LHCN-M2 (cell line): ENCODE measurements around the gene AHRR. TPM values are rescaled to one million over a fixed set of nuclear protein-coding genes. Genes with fewer than 3 reads are reported as not detected.
"Not testable (repeated sequence)": the region's sequence is repeated elsewhere in the genome, so short reads cannot be mapped to it uniquely, and the experiment has no call there.

Experiments used
- DNase-seq: peaks from one replicate; pipeline ENCODE4 v3.0.0-alpha.2; 2012; ENCODE audit warnings: low read depth
- polyA plus RNA-seq: library from polyadenylated mRNA; unstranded; fragments of >200 nt; gene quantifications from one replicate; pipeline ENCODE4 v1.2.1, GENCODE V29; 2012; ENCODE audit warnings: missing spikeins
- total RNA-seq: library from RNA; depleted of rRNA; stranded (reverse); fragments of >200 nt; gene quantifications from 2 replicates; pipeline ENCODE4 v1.2.3, GENCODE V29; 2014; rRNA removed

AHRR gene
- total RNA-seq: 43.2 and 52.0 TPM in 2 replicates
- 25.8 TPM for polyA plus RNA-seq

DNA sequence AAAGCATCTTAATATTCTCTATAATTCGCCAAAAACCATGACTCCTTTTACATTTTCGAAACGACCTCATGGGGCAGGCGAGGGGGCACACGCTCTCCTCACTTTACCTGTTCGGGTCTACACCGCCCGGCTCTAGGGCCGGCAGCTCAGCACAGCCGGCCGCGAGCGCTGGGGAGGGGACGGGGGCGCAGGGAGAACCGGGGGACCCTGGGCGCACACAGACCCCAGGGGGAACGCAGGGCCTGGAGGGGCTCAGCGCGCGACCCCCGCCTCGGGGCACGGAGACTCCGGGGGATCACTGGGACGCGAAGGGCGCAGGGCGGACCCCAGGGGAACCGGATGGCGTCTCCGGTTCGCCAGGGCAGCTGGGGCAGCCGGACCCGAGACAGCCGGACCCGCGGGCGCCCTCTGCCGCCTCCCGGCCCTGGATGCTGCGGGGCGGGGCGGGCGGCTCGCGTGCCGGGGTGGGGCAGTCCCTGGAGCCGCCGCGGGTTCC, at the start of gene AHRR:
Gene AHRR (plus strand): TSS at position 485 of the 496 bp plus-strand sequence. CDS start 22,189 bp downstream, outside the sequence.
- DNase-seq: peak; percentile 73

DNA sequence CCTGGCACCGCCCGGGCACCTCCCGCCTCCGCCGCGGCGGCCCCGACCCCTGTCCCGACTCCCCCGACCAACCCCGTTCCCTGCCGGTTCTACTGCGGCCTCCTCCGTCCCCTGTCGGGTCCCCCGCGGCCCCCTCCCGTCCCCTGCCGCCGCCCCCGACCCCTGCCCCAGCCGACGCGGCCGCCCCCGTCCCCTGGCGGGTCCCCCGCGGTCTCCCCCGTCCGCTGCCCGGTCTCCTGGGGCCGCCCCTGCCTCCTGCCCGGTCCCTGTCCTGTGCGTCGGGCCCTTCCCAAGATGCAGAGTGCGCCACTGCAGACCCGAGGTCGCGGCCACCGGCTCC, 49.7 kb upstream of the AHRR start:
- not testable (repeated sequence) for DNase-seq

DNA sequence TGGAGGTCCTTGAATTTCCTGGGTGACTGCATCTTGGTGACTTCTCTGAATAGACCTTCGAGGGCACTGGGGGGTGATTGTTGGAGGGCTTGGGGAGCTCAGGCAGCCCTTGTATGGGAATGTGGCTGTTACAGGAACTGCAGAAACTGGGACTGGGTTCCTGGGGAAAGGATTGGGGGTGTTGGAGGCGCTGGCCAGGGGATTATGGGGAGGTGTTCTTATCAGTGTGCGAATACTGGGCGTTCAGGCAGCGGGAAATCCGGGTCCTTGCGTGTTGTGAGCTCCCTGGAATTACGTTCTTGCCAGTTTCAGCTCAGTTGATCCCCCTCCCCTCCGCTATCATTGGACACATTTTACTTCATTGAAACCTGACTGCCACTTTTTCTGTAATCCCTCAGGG, 48.4 kb upstream of the AHRR start:
- not testable (repeated sequence) for DNase-seq

DNA sequence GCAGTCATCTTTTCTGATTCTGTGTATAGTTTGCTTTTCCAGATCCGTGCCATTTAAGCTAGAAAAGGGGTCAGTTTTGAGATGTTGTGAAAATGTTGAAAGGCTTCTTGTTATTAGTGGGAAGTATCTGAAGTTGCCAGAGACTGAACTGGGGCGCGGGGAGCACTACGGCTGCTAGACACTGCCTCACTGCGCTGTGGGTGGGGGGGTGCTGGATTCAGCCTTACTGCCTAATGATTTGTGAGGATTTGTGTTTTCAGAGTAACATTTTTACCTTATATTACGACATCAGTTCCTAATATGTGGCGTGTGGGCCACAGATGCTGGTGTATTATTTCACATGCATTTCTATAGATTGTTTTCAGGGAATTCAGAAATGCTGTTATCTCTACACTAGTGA, 48.0 kb upstream of the AHRR start:
- DNase-seq: not testable (repeated sequence)

DNA sequence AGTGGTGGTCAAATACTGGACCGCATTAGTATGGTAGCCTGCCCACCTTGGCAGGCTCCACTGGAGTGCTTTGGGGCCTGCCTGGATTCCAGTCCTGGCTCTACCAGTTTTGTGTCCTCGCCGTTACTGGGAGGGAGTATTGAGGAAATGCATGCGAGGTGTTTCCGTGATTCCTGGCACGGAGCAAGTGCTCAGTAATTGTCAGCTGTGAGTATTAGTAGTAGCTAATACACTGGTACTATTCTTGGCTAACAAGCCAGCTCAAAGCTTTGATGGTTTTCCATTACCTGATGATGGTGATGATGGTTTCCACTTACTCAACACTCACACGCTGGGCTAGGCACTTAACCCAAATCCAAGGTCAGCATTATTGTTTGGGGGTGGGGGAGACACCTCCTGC, 47.2 kb upstream of the AHRR start:
- DNase-seq: not testable (repeated sequence)

DNA sequence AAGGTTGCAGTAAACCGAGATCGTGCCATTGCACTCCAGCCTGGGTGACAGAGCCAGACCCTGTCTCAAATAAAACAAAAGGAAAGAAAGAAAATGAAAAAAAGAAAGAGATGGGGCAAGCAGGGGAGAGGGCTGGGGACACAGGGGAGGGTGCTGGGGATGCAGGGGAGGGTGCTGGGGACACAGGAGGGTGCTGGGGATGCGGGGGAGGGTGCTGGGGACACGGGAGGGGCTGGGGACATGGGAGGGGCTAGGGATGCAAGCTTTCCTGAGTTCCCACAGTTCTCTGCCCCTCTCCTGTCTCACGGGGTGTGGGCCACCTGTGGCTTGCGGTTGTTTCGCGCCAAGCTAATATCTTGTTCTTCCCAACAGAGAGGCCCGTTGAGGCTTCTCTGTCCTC, 42.9 kb upstream of the AHRR start:
- no peak for DNase-seq

DNA sequence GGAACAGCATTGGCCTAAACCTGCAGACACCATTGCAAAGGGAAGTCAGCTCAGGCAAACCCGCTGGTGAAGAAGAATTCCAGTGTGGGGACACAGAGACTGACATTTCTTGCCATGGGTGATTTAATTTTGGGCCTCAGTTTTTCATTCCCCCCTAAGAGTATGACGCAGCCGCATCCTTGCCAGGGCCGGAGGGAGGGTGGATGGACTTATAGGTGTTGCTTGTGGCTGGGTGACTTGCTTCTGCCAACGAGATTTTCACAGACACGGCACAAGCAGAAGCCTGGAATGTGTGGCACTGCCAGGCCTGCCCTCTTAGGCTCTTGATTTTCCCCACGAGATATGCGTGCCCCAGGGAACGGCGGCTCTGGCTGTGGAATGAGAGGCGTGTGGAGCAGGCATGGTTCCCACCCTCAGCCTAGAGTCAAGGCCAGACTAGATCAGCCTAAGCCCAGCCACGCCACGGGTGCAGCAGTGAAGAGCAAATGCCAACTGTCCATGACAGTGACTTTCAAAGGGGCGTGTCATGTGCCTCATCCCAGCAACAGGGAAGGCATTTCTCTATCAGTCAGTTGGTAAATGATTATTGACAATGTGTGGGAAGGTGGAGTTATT, 42.4 kb upstream of the AHRR start:
- not testable (repeated sequence) for DNase-seq

DNA sequence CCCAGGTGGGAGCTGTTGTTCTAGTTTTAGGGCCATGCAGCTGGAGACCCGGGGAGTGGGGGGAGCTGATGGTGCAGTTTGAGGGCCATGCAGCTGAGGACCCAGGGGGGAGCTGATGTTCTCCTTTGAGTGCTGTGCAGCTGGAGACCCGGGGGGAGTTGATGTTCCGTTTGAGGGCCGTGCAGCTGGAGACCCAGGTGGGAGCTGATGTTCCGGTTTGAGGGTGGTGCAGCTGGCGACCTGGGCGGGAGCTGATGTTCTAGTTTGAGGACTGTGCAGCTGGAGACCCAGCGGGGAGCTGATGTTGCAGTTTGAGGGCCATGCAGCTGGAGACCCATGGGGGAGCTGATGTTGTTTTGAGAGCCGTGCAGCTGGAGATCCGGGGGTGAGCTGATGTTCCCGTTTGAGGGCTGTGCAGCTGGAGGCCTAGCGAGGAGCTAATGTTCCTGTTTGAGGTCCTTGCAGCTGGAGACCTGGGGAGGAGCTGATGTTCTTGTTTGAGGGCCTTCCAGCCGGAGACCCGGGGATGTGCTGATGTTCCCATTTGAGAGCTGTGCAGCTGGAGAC, 35.4 kb upstream of the AHRR start:
- no peak for DNase-seq

DNA sequence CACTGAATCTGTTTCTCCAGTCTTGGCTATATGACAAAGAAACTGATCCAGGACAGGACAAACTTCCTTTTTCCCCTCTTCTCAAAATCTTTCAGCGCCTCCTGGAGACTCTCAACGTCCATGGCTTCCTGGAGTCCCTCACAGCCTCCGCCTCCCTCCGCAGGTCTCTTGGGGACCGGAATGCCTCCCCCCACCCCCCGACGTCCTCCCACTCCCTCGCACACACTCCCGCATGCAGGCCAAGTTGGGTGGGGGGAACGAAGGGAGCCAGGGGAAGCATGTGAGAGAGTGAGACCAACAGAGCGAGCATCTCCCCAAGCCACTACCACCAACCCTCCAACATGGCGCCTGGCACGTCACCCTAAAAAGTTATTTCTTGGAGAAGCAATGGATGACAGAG, 31.3 kb upstream of the AHRR start:
- DNase-seq: not testable (repeated sequence)

DNA sequence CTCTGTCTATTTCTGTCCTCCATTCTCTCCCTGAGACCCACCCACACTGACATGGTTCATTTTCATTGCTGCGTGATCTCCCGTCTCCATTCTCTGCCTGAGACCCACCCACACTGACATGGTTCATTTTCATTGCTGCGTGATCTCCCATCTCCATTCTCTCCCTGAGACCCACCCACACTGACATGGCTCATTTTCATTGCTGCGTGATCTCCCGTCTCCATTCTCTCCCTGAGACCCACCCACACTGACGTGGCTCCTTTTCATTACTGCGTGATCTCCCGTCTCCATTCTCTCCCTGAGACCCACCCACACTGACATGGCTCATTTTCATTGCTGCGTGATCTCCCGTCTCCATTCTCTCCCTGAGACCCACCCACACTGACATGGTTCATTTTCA, 30.2 kb upstream of the AHRR start:
- DNase-seq: not testable (repeated sequence)

DNA sequence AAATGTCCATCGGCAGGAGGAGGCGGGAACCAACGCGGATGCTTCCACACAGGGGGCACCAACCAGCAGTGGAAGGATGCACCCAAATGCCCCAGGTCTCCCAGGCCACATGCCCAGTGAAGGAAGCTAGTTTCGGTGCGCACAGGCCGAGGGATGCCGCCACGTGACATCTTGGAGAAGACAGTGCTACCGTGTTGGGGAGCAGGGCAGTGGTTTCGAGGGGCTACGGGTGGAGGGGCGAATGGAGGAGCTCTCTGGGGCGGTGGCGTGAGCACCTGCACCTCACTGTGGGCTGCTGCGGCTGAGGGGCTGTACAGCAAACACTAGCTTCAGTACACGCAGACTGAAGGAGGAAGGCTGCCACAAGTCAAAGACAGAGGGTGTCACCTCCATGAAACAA, 26.7 kb upstream of the AHRR start:
- DNase-seq: not testable (repeated sequence)

DNA sequence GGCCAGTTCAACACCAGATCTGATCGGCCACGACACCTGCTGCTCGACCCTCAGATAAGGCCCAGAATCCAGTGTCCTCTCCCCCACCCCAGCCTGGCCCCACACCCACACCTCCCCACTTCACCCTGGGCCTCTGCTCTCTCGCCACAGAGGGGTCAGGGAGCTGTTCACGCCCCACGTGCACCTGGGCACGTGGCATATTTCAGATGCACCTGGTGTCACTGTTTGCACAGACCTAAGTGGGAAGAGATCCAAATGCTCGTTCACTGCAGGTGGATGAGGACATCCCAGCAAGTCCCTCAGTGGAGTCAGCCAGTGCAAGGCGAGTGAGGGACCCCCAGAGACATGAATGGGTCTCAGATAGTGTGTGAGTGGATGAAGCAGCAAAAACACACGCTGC, 25.3 kb upstream of the AHRR start:
- DNase-seq: not testable (repeated sequence)

DNA sequence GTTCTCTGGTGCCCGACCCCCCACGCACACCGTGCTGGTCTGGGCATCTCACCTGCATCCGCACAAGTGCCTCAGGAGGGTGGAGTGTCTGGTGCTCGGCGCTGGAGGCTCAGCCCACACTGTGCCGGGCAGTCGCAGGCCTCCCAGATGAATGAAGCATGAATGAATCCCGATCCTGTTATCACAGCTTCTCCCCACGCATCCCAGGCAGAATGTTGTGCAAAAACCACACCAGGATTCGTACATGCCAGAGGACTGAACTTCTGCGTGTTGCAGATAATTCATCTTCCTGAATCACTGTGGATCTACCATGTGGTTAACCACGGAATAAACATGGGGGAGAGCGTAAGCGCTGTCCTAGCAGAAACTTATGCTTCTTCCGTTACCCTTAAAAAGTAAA, 24.6 kb upstream of the AHRR start:
- DNase-seq: peak; percentile 86

DNA sequence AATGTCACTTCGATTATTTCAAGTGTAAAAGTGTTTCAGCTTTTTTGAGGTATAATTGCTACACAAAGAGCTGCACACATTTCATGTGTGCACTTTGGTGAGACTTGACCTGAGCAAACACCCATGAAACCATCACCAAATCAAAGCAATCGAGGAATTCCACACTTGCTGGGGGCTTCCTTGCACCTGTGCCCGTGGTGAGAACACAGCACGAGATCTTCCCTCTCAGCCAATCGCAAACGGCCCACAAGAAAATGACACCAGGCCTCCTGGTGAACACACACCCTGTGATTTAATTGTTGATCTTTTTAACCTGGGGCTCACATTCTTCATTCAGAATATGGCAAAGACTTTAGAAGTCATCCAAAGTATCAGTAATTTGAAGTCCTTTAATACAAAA, 24.1 kb upstream of the AHRR start:
- DNase-seq: peak; percentile 50

DNA sequence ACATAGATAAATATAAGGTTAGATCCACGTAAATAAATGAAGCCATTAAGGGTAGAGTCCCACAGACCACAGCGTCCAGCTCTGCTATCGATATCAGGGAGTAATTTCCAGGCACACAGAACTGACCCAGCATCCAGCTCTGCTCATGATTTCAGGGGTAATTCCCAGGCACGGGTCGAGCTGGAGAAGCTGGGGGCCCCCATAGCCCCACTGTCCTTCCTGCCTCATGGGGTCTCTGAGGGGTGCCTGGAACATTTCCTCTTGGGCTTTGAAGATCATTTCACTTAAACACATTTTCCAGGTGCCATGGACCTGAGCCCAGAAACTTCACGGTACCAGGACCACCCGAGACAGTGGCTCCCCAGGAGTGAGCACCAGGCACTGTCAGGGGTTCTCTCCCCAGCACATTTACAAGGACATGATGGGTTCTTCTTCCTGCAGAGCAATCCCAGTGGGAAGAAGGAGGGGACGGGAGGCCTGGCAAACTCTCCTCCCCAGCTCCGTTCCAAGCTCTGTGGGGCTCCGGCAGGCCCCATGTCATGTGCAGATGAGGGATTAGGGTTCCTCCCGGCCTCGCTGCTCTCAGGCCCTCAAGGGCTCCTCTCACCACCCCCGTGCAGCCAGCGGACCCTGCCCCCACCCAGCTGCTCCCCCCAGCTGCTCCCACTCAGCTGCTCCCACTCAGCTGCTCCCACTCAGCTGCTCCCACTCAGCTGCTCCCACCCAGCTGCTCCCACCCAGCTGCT, 23.4 kb upstream of the AHRR start:
- DNase-seq: not testable (repeated sequence)

DNA sequence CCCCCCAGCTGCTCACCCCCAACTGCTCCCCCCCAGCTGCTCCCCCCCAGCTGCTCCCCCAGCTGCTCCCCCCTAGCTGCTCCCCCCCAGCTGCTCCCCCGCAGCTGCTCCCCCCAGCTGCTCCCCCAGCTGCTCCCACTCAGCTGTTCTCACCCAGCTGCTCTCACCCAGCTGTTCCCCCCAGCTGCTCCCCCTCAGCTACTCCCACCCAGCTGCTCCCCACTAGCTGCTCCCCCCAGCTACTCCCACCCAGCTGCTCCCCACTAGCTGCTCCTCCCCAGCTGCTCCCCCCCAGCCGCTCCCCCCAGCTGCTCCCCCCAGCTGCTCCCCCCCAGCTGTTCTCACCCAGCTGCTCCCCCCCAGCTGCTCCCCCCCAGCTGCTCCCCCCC, 22.8 kb upstream of the AHRR start:
- DNase-seq: no peak

DNA sequence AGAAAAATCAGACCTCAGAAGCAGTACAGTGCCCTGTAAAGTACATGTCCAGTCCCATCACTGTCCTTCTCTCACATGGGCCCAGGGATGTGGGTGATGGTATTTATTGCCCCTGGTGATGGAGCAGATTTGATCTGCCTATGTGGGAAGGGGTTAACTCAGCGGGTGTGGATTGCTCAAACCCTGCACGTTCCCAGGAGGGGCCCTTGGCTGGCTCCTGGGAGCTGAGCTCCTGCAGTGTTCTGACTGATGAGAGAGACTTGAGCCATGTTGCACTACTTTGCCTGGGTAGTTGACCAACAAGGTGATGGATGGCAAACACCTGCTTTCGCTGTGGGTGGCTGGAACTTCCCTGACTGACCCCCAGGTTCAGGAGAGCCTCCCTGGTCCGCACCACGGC, 21.6 kb upstream of the AHRR start:
- DNase-seq: not testable (repeated sequence)

DNA sequence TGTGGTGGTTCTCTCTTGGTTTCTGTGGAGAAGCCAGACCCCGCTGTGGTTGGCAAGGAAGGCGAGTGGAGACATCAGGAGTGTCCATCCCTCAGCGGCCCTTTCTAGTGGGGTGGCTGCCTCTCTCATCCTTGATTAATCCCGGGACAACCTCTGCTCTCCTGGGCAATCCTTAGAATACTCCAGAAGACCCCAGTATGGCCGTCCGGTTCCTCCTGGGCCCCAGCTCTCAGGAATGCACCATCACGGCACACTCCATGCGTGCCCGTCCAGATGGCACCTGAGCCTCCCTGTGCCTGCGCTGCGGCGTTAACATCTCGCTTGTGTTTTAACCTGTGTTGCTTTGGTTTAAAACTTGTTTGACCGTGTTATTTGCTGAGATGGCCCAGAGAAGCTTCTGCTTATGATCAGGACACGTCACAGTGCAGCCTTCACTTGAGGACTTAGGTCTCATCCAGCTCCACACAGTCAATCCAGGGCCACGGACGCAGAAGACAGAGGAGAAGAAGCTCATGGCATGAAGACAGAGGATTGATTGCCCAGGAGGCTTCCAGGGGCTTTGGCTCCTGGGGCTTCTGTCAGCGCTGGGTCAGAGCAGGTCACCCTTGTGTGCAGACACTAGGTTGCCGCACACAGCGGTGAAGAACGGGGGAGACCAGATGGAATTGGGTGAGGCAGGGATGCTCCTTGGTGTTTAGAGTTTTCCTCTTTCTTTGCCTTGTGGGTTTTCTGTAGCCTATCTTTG, 20.7 kb upstream of the AHRR start:
- not testable (repeated sequence) for DNase-seq

DNA sequence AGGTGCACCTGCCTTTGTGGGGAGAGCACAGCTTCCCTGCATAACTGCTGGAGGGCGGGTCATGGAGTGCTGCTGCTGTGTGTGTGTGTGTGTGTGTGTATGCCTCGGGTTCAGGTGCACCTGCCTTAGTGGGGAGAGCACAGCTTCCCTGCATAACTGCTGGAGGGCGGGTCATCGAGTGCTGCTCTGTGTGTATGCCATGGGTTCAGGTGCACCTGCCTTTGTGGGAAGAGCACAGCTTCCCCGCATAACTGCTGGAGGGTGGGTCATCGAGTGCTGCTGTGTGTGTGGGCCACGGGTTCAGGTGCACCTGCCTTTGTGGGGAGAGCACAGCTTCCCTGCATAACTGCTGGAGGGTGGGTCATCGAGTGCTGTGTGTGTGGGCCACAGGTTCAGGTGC, 19.1 kb upstream of the AHRR start:
- DNase-seq: not testable (repeated sequence)

DNA sequence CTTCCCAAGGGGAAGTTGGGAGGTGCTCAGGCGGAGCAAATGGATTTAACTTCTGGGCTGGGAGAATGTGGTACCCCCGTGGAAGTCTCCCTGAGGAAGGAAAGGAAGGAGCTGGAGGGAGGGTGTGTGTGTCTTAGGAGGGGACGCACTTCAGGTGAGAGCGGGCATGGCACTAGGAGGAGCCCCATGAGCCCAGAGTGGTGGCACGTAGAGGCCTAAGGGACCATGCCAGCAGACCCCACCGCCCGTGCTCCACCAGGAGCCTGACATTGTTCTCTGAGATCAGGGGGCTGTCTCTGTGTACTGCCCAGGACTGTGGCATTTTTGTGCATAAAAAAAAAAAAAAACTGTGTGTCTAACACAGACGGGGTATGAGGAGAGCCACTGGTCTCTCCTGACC, 18.5 kb upstream of the AHRR start:
- no peak for DNase-seq

DNA sequence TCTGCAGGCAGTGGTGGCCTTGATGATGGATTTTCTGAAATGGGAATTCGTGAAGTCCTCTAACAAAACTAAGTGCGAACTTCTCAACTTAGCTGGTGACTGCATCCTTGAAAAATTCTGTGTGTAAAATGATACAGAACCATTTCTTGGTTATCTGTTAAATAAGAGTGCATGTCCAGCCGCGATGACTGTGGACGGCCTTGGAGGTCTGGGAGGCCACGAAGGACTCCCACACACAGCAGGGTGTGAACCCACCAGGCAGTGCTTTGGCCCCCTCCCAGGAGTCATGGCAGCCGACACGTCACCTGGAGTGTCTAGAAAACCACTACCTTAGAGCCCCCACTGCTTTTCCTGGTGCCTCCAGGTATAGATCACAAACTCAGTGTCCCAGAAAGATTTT, 17.8 kb upstream of the AHRR start:
- DNase-seq: not testable (repeated sequence)

DNA sequence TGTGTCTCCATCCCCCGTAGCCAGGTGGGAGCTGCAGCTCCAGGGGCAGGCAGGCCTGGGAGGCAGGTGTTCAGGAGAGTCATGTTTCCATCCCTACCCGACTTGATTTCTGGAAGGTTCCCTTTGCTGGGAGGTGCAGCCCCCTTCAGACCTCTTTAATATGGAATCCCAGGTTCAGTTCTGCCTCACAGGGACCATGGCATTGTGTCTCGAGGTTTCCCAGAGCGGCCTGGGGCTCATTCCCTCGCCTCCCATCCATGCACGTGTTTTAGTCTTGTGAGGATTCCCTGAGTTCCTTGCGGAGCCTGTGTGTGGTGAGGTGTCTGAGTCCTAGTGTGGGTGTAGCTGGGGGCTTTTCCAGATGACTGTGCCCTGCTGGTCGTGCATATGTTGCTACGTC, 16.5 kb upstream of the AHRR start:
- DNase-seq: no peak
